Measurements from ENCODE around the gene ALDH6A1. TPM values are rescaled to one million over a fixed set of nuclear protein-coding genes. Genes with fewer than 3 reads are reported as not detected.

Gene ALDH6A1
- total RNA-seq, 4 donors from 2014 or later: 5.1 to 34.7 (median 13.1) TPM

DNA sequence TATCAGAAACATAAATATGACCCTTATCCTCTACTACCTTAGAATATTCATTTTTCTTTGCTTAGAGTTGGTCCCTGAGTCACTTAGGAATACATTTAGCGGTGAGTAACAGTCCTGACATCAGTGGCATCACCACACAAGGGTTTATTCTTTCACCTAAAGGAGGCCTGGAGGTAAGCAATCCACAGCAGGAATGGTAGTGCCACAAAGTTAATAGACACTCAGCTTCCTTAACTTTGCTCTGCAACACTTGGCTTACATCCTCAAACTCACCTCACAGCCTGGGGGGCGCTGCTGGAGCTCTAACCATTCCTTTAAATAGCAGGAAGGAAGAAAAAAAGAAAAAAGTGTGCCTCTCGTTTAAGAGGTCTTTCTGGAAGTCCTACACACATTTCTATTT lies 36.0 kb downstream of the ALDH6A1 start:
- intact Hi-C loops (cut with DNase I): no loop called here
- no peak overlapping the region for H3K4me3 ChIP-seq
- no peaks in the 10 kb centered on the region for H3K36me3 ChIP-seq
- 58 to 60% methylated on average over 2 to 3 of the region's 3 CpGs for WGBS, 2 donors
- no peaks in the 10 kb centered on the region for H3K9me3 ChIP-seq
- TF ChIP-seq POLR2A (IDR thresholded peaks at IDR 0.05): no peak
- no peak for TF ChIP-seq CTCF (IDR thresholded peaks at IDR 0.05)
- no peak overlapping the region for H3K27ac ChIP-seq
- DNase-seq: no peak
- peaks cover 0 to 5% (median 0%) of the 10 kb centered on the region in 3 donors for H3K4me1 ChIP-seq
- H3K27me3 ChIP-seq: no peaks in the 10 kb centered on the region

DNA sequence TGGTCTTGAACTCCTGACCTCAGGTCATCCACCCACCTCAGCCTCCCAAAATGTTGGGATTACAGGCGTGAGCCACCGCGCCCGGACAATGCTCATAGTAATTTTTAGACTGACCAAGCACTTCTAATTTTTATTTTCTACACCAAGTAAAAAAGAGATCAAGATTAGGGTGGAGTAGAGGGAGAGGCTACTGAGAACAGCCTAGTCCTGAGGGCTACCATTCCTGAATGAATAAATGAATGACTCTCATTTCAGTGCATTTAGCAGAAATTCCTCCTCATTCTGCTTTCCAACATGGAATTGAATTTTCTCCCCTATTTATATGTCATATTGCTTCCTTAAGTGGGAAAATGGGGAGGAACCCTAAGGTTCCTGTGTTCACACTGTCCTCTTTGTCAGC lies 38.7 kb downstream of the ALDH6A1 start:
- H3K4me3 ChIP-seq: no peak overlapping the region
- H3K36me3 ChIP-seq: no peaks in the 10 kb centered on the region
- 98 to 100% methylated on average over 4 of the region's 4 CpGs for WGBS, 2 donors
- no peaks in the 10 kb centered on the region for H3K9me3 ChIP-seq
- H3K27ac ChIP-seq: no peak overlapping the region
- TF ChIP-seq POLR2A (IDR thresholded peaks at IDR 0.05) (no peak), CTCF (IDR thresholded peaks at IDR 0.05) (no peak)
- intact Hi-C loops (cut with DNase I): no loop called here
- peaks cover 0 to 5% (median 0%) of the 10 kb centered on the region in 3 donors for H3K4me1 ChIP-seq
- no peak for DNase-seq
- no peaks in the 10 kb centered on the region for H3K27me3 ChIP-seq

GRCh38 chr14:74042296-74042695 lies 42.0 kb downstream of the ALDH6A1 start:
- 62 to 86% methylated on average over 2 of the region's 2 CpGs for WGBS, 2 donors
- Histone ChIP-seq H3K4me3 (no peak overlapping the region), H3K36me3 (no peaks in the 10 kb centered on the region), H3K4me1 (peaks cover 0 to 5% (median 0%) of the 10 kb centered on the region in 3 donors), H3K27me3 (no peaks in the 10 kb centered on the region), H3K27ac (no peak overlapping the region), H3K9me3 (no peaks in the 10 kb centered on the region)
- no peak for DNase-seq
- intact Hi-C loops (cut with DNase I): no loop called here
- no peak for TF ChIP-seq CTCF (IDR thresholded peaks at IDR 0.05)
- TF ChIP-seq POLR2A (IDR thresholded peaks at IDR 0.05): no peak

DNA sequence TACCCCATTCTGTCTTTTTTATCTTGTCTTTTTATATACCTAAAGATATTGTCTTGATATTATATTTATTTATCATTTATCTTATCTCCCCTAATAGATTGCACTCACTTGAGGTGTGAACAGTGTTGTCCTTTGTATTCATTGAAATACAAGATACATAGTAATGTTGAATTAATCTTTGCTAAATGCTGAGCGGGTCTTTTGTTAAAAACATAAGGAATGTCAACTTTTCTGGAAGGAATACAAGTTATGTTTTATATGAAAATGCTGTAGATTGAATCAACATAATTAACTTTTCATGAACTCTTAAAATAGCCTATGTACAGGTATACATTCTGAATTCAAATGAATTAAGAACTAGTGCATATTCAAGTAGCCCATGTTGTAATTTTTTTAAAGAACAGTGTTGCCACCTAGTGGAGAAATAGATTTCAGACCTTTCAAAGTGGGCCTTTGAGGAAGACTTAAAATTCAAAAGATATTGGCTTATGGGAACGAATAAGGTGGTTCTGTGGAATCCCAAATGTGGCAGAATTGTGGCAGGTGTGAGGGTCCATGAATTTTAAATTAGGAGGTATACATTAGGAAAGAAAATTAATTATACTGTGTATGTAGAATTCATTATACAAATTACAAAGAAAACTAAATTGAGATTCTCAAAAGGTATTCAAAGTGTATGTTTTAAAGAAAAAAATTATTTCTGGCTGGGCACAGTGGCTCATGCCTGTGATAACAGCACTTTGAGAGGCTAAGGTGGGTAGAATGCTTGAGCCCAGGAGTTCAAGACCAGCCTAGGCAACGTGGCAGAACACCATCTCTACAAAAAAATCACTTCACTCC lies 46.0 kb downstream of the ALDH6A1 start:
- peak; percentile 50 to 72 (median 62) for TF ChIP-seq CTCF (IDR thresholded peaks at IDR 0.05)
- TF ChIP-seq POLR2A (IDR thresholded peaks at IDR 0.05): no peak
- intact Hi-C loops (cut with DNase I): no loop called here
- WGBS, 2 donors: 57 to 63% methylated on average over 3 of the region's 3 CpGs

DNA sequence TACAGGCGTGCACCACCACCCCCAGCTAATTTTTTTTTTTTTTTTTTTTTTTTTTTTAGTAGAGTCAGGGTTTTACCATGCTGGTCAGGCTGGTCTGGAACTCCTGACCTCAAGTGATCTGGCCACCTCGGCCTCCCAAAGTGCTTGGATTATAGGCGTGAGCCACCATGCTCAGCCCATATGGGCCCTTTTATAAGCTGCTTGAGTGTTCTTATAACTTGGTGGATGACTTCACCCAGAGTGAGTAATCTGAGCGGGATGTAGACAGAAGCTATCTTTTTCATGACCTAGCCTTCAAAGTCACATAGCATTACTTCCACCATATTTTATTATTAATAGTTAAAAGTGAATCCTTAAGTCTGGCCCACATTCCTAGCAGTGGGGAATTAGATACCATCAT lies 48.7 kb downstream of the ALDH6A1 start:
- 97 to 100% methylated on average over 1 to 3 of the region's 4 CpGs for WGBS, 2 donors
- DNase-seq: no peak
- Histone ChIP-seq H3K9me3 (no peaks in the 10 kb centered on the region), H3K4me1 (no peaks in the 10 kb centered on the region), H3K27ac (no peak overlapping the region), H3K36me3 (no peaks in the 10 kb centered on the region), H3K4me3 (no peak overlapping the region), H3K27me3 (no peaks in the 10 kb centered on the region)
- intact Hi-C loops (cut with DNase I): no loop called here
- no peak for TF ChIP-seq CTCF (IDR thresholded peaks at IDR 0.05)
- TF ChIP-seq POLR2A (IDR thresholded peaks at IDR 0.05): no peak

More for the DNA sequence above, 46.0 kb downstream of the ALDH6A1 start:
- no peaks in the 10 kb centered on the region for H3K27me3 ChIP-seq
- no peak overlapping the region for H3K4me3 ChIP-seq
- H3K4me1 ChIP-seq: no peaks in the 10 kb centered on the region
- no peaks in the 10 kb centered on the region for H3K36me3 ChIP-seq
- H3K9me3 ChIP-seq: no peaks in the 10 kb centered on the region
- DNase-seq: no peak
- H3K27ac ChIP-seq: no peak overlapping the region
